GM13977 (cell line): ENCODE measurements around the gene MAPK1.

Source experiments
- DNase-seq: peaks from one replicate; pipeline ENCODE4 v3.0.0; 2012; ENCODE audit warnings: low spot score
- CTCF ChIP-seq: IDR thresholded peaks from 2 replicates; pipeline ENCODE4 v1.5.1; 2012; ENCODE audit warnings: mild to moderate bottlenecking, control low read depth; ENCODE audit not compliant: insufficient read depth; ENCODE audit errors: extremely low read depth, missing control alignments
- in situ Hi-C: fragments of 300-500 bp; cut with MboI; formaldehyde crosslinking; loops from one replicate; pipeline ENCODE4 v1.12.0; 2022; ENCODE audit warnings: low sequenced_read_pairs, low pct_unique_long_range_greater_than_20kb, mixed read lengths, inconsistent platforms; ENCODE audit not compliant: unreplicated experiment

The MAPK1 gene

GRCh38 chr22:21741059-21741458, 126.4 kb downstream of the MAPK1 start:
- in situ Hi-C loops = no loop called here
- no peak for DNase-seq
- no peak for TF ChIP-seq CTCF

DNA sequence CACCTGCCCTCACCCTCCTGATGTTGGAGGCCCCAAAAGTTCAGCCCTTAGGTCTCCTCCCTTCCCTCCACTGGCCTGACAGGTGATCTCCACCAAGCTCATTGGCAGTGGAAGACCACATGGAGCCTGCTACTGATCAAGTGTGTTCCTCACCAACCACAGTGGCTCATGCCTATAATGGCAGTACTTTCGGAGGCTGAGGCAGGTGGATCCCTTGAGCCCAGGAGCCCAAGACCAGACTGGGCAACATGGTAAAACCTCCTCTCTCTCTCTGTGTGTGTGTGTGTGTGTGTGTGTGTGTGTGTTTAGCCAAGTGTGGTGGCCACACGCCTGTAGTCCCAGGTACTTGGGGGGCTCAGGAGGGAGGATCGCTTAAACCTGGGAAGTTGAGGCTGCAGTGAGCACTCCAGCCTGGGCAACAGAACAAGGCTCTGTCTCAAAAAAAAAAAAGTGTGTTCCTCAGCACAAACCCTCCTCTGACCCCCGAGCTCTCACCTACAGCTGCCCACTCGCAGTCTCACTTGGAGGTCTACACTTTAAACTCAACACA, 127.5 kb downstream of the MAPK1 start:
- no peak for DNase-seq
- no peak for TF ChIP-seq CTCF
- in situ Hi-C loops = loop anchor here (10.0 kb wide), 1 partner anchor 205 kb away; no protein-coding TSS in a partner anchor

DNA sequence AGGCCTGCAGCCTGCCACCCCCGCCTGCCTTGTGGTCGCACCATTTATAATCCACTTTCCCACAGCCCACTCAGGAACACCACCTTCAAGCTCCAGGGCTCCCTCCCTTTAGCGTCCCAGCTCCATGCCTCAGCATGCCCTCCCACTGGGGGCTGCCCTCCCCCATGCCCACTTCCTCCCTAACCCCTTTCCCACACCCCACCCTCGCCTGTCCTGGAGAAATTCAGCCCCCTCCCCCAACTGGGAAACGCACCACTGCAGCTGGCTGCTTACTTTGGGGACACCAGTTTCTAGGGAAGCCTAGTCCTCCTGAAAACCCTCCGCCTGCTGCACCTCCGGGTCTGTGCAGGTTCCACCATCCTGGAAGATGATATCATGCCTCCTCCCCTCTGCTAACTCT, 128.5 kb downstream of the MAPK1 start:
- TF ChIP-seq CTCF = no peak
- in situ Hi-C loops = loop anchor here (10.0 kb wide), 1 partner anchor 206 kb away; no protein-coding TSS in a partner anchor
- DNase-seq = no peak

GRCh38 chr22:21738081-21738480, 129.4 kb downstream of the MAPK1 start:
- DNase-seq = no peak
- no peak for TF ChIP-seq CTCF
- in situ Hi-C loops = loop anchor here (10.0 kb wide), 1 partner anchor 207 kb away; no protein-coding TSS in a partner anchor

- no peak for DNase-seq
- in situ Hi-C loops = loop anchor here (10.0 kb wide), 1 partner anchor 208 kb away; no protein-coding TSS in a partner anchor
- no peak for TF ChIP-seq CTCF
These were observed 130.5 kb downstream of the MAPK1 start for GRCh38 chr22:21736948-21737347.

GRCh38 chr22:21736084-21736642, 131.3 kb downstream of the MAPK1 start:
- no peak for DNase-seq
- TF ChIP-seq CTCF = no peak
- in situ Hi-C loops = loop anchor here (10.0 kb wide), 1 partner anchor 209 kb away; no protein-coding TSS in a partner anchor
